Endodermal cell (in vitro differentiated cells): ENCODE measurements around the gene PAQR6. TPM values are rescaled to one million over a fixed set of nuclear protein-coding genes. Genes with fewer than 3 reads are reported as not detected.
A peak's percentile ranks its signal among the peaks of the same experiment; 100 is the strongest.

Source experiments
- DNase-seq: peaks from one replicate; pipeline ENCODE4 v3.0.0-alpha.2; 2017
- H3K27ac ChIP-seq: 2 replicates; pipeline ENCODE4 v1.5.1; 2013; ENCODE audit warnings: mild to moderate bottlenecking, low read depth, low read length, moderate library complexity
- H3K27me3 ChIP-seq: 2 replicates; pipeline ENCODE4 v1.6.1; 2013; ENCODE audit warnings: mild to moderate bottlenecking, low read length, moderate library complexity; ENCODE audit not compliant: insufficient read depth, control insufficient read depth, poor library complexity, severe bottlenecking
- H3K36me3 ChIP-seq: 2 replicates; pipeline ENCODE4 v1.7.0; 2013; ENCODE audit warnings: mild to moderate bottlenecking, low read length, moderate library complexity; ENCODE audit not compliant: control insufficient read depth, insufficient read depth
- H3K4me1 ChIP-seq: one replicate; pipeline ENCODE4 v1.7.0; 2013; ENCODE audit warnings: low read length; ENCODE audit not compliant: control insufficient read depth, insufficient read depth
- H3K4me3 ChIP-seq: 2 replicates; pipeline ENCODE4 v1.5.1; 2013; ENCODE audit warnings: mild to moderate bottlenecking, low read length, moderate library complexity
- H3K9ac ChIP-seq: 2 replicates; pipeline ENCODE4 v1.6.1; 2013; ENCODE audit warnings: mild to moderate bottlenecking, low read length, moderate library complexity; ENCODE audit not compliant: poor library complexity, severe bottlenecking; ENCODE audit errors: extremely low read depth
- H3K9me3 ChIP-seq: 2 replicates; pipeline ENCODE4 v1.6.1; 2013; ENCODE audit warnings: mild to moderate bottlenecking, low read length, moderate library complexity; ENCODE audit not compliant: control insufficient read depth
- H3K27ac Mint-ChIP-seq: 2 replicates; pipeline ENCODE4 v1.8.0; 2020; ENCODE audit warnings: mixed read lengths
- H3K27me3 Mint-ChIP-seq: 2 replicates; pipeline ENCODE4 v1.8.0; 2021; ENCODE audit warnings: mild to moderate bottlenecking, mixed read lengths; ENCODE audit not compliant: insufficient read depth
- H3K36me3 Mint-ChIP-seq: 2 replicates; pipeline ENCODE4 v1.8.0; 2020; ENCODE audit warnings: low read depth, mixed read lengths
- H3K4me1 Mint-ChIP-seq: 2 replicates; pipeline ENCODE4 v1.8.0; 2020; ENCODE audit warnings: mixed read lengths
- H3K4me3 Mint-ChIP-seq: 2 replicates; pipeline ENCODE4 v1.8.0; 2020; ENCODE audit warnings: mild to moderate bottlenecking, moderate library complexity, mixed read lengths
- H3K9me3 Mint-ChIP-seq: 2 replicates; pipeline ENCODE4 v1.8.0; 2020; ENCODE audit warnings: mild to moderate bottlenecking, mixed read lengths
- CTCF ChIP-seq: fragments of 200-600 bp; sonication (generic); conservative IDR thresholded peaks from 2 replicates; pipeline ENCODE4 v1.5.0; 2021; ENCODE audit warnings: antibody characterized with exemption, mild to moderate bottlenecking
- WGBS, 2 experiments: methylation state at CpG; one replicate each; pipeline versions ENCODE4 v1.1.5 to v1.1.7; 2013; ENCODE audit warnings: missing lambda C conversion rate in 2 of 2, mixed read lengths in 1 of 2; ENCODE audit not compliant: insufficient coverage in 1 of 2, insufficient read length in 1 of 2; 5-methylcytosine and 5-hydroxymethylcytosine counted together
- total RNA-seq, 2 donors: library from RNA; stranded (reverse); fragmentation: NEBNext Ultra II Directional in 1 of 2; extraction: Animal tissue kit (Norgen Biotek cat#: 25700) in 1 of 2; gene quantifications; 2 replicates in 1 of 2; 3 replicates in 1 of 2; pipeline ENCODE4 v1.2.1, GENCODE V29; 2021

PAQR6 gene
- total RNA-seq, 2 donors from 2014 or later = 12.2 to 16.4 TPM

- Mint-ChIP-seq H3K27me3 (no peaks in the 10 kb centered on the region), H3K4me3 (no peak overlapping the region), H3K27ac (no peak overlapping the region), H3K36me3 (peaks cover 59% of the 10 kb centered on the region), H3K9me3 (no peaks in the 10 kb centered on the region), H3K4me1 (peaks cover 4% of the 10 kb centered on the region)
- no peak overlapping the region for H3K27ac ChIP-seq
- H3K4me3 ChIP-seq = no peak overlapping the region
- no peak overlapping the region for H3K9ac ChIP-seq
- H3K27me3 ChIP-seq = no peaks in the 10 kb centered on the region
- no peak for DNase-seq
- no peak for TF ChIP-seq CTCF
- H3K9me3 ChIP-seq = no peaks in the 10 kb centered on the region
- peaks cover 53% of the 10 kb centered on the region for H3K36me3 ChIP-seq
- no peaks in the 10 kb centered on the region for H3K4me1 ChIP-seq
- WGBS, 2 experiments = 95 to 100% methylated on average over 3 to 4 of the region's 4 CpGs
Observed at GRCh38 chr1:156226782-156227181, 21.1 kb downstream of the PAQR6 start.

GRCh38 chr1:156226116-156226538 lies 21.7 kb downstream of the PAQR6 start:
- WGBS, 2 experiments = 80 to 98% methylated on average over 1 to 2 of the region's 2 CpGs
- no peaks in the 10 kb centered on the region for H3K27me3 Mint-ChIP-seq
- no peak for DNase-seq
- Histone ChIP-seq H3K27me3 (no peaks in the 10 kb centered on the region), H3K4me3 (no peak overlapping the region), H3K36me3 (peaks cover 59% of the 10 kb centered on the region), H3K9ac (no peak overlapping the region), H3K4me1 (no peaks in the 10 kb centered on the region), H3K9me3 (no peaks in the 10 kb centered on the region), H3K27ac (no peak overlapping the region)
- peaks cover 4% of the 10 kb centered on the region for H3K4me1 Mint-ChIP-seq
- H3K4me3 Mint-ChIP-seq = no peak overlapping the region
- H3K27ac Mint-ChIP-seq = no peak overlapping the region
- H3K36me3 Mint-ChIP-seq = peaks cover 63% of the 10 kb centered on the region
- no peak for TF ChIP-seq CTCF
- H3K9me3 Mint-ChIP-seq = no peaks in the 10 kb centered on the region

GRCh38 chr1:156225677-156226014 lies 22.2 kb downstream of the PAQR6 start:
- no peak overlapping the region for H3K27ac ChIP-seq

More at GRCh38 chr1:156225677-156226014, 22.2 kb downstream of the PAQR6 start:
- H3K36me3 Mint-ChIP-seq = peaks cover 65% of the 10 kb centered on the region
- no peak overlapping the region for H3K4me3 ChIP-seq
- no peaks in the 10 kb centered on the region for H3K9me3 ChIP-seq
- WGBS, 2 experiments = 38 to 42% methylated on average over 1 to 2 of the region's 2 CpGs
- H3K27me3 ChIP-seq = no peaks in the 10 kb centered on the region
- H3K4me3 Mint-ChIP-seq = no peak overlapping the region
- H3K27ac Mint-ChIP-seq = peak overlapping the region; percentile 94
- H3K27me3 Mint-ChIP-seq = no peaks in the 10 kb centered on the region
- peaks cover 4% of the 10 kb centered on the region for H3K4me1 Mint-ChIP-seq
- no peak for TF ChIP-seq CTCF
- H3K9me3 Mint-ChIP-seq = no peaks in the 10 kb centered on the region
- H3K36me3 ChIP-seq = peaks cover 63% of the 10 kb centered on the region
- H3K9ac ChIP-seq = no peak overlapping the region
- no peak for DNase-seq
- H3K4me1 ChIP-seq = no peaks in the 10 kb centered on the region
